HT1080 (cell line): ENCODE data around the gene PTPRN2. TPM values are rescaled to one million over a fixed set of nuclear protein-coding genes. Genes with fewer than 3 reads are reported as not detected.

Experiments
- DNase-seq: peaks from one replicate; pipeline ENCODE4 v3.0.0-alpha.2; 2015; ENCODE audit warnings: low read depth
- total RNA-seq: library from RNA; depleted of rRNA; stranded (reverse); fragments of >200 nt; shearing (Covaris generic); gene quantifications from 2 replicates; pipeline ENCODE4 v1.2.3, GENCODE V29; 2014

PTPRN2 gene
- total RNA-seq, 1 experiment from 2014 or later, result 0.31 TPM

DNA sequence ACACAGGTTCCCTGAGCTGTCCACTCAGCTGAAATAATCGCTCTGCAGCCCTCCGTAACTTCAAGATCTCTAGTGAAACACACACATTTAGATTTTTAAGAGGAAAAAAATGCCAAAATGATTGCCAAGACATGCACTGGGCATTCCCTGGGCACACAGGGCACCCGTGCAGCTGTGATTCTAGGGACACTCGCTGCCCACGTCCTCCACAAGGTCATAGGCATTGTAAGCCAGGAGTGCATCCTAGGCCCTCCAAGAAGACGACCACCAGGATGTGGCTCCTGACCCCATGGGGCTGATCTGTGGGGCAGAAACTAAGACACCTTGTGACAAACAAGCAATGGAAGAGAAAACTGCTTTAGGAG is 563.3 kb downstream of the PTPRN2 start:
- DNase-seq, result no peak

DNA sequence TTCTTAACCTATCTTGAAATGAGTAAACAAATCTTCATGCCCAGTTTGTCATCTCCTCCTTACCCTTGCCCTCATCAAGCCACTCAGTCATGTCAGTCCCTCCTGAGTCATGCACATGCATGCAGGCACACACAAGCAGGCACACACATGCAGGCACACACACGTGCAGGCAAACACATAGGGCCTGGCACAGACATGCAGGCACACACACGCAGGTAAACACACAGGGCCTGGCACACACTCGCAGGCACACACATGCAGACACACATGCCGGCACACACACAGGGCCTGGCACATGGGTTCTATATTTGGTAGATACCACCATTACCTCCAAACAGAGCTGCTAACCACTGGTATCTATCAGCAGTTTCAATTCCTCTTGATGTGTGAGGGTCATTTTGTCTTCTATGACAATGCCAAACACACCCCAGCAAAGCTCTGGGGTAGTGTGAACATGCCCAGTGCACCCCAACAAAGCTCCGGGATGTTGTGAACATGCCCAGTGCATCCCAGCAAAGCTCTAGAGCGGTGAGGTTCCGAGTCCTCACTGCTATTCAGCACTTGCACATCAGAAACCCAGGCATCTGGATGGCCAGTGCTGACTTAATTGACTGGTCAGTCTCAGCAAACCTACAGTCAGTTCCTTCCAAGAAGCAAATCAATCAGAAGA is 563.8 kb downstream of the PTPRN2 start:
- no peak for DNase-seq

GRCh38 chr7:158023157-158023556 is 564.5 kb downstream of the PTPRN2 start:
- no peak for DNase-seq

DNA sequence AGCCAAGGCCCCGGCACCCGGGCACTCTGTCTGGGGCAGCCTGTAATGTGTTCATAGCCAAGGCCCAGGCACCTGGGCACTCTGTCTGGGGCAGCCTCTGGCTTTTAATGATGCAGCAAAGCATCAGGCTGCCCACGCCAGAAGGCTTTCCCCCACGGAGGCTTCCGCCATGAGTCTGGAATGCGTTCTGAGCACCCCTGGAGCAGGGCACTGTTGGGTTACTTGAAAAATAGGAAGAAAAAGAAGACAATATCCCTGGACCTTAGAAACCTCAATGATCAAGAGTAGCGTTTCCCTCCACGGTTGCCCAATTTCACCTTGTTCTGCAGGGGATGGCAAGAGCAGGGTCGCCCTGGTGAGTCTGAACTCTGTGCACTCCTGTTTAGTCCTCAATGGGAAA is 565.0 kb downstream of the PTPRN2 start:
- no peak for DNase-seq

DNA sequence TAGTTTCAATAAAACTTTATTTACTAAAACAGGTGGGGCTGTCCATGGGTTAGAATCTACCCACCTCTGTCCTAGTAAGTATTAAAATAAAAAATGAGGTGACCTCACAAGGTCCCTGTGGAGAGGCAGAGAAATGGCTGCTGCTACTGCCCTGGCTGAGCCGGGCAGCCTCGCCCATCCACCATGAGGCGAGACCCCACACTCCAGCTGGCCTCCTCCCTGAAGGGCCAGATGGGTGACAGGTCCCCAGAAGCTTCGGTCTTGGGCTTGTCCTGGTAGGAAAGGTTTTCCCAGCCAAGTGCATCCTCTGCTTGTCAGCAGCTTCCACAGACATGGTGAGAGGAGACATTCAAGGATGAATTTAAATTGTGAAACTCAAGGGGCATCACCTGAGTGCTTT is 565.8 kb downstream of the PTPRN2 start:
- DNase-seq, result no peak

DNA sequence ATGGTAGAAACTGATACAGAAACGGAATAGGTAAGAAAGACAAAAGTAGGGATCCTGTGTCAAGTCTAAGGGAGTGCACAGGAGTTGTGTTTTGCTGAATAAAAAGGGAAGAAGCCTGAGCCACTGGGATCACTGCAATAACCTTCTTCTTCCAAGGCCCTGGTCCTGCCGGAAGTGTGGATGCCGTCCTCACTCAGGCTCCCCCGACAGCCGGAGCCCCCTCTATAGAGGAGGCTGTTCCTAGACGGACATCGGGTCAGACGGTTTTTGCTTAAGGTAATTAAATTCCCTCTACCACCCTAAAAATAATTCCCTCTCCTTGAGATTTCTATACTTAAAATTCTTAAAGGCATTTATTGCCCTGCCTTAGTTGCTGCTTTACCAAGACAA is 566.9 kb downstream of the PTPRN2 start:
- no peak for DNase-seq

DNA sequence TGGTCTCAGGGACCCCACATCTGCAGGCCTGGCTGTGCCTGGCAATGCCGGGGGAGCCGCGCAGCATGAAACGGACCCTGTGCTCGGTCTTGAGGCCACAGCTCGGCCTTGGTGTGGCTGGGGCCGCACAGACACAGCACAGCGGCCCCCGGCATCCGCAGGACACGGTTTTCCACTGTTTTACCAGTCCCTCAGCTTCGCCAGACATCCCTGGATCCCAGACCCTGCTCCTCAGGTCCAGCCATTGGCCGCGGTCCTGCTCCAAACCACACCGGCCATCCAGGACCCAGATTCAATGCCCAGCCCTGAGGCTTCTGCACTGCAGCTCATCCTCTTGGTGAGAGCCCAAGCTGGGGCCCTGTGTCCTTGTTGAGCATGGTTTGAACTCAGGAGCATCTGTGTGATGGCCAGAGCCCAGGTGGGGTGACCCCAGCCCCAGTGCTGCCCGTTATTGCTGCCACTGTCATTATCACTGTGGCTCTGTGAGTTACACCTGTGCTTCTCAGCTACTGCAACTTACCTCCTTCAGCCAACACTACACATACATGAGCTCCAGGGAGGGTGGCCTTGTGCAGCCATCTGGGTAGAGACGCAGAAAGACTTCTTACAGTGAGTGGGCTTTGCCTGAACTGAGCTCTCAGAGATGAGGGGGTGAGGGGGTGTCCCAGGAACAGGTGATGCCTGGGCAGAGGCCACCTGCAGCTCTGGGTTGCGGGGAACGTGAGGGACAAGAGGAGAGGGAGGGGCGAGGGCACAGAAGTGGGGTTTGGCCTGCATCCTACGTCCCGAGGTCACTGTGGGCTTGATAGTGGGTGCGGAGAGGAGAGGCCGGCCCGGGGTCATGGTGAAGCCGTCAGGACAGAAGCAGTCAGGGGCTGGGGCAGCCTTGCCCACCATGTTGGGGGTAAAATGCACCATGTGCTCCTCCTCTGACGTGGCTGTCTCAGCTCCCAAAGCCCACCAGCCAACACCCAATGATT is 567.6 kb downstream of the PTPRN2 start:
- no peak for DNase-seq

- no peak for DNase-seq
Observed at GRCh38 chr7:158018971-158019645, 568.5 kb downstream of the PTPRN2 start.

GRCh38 chr7:158018098-158018762 is 569.4 kb downstream of the PTPRN2 start:
- no peak for DNase-seq

GRCh38 chr7:158017111-158018097 is 570.2 kb downstream of the PTPRN2 start:
- no peak for DNase-seq

DNA sequence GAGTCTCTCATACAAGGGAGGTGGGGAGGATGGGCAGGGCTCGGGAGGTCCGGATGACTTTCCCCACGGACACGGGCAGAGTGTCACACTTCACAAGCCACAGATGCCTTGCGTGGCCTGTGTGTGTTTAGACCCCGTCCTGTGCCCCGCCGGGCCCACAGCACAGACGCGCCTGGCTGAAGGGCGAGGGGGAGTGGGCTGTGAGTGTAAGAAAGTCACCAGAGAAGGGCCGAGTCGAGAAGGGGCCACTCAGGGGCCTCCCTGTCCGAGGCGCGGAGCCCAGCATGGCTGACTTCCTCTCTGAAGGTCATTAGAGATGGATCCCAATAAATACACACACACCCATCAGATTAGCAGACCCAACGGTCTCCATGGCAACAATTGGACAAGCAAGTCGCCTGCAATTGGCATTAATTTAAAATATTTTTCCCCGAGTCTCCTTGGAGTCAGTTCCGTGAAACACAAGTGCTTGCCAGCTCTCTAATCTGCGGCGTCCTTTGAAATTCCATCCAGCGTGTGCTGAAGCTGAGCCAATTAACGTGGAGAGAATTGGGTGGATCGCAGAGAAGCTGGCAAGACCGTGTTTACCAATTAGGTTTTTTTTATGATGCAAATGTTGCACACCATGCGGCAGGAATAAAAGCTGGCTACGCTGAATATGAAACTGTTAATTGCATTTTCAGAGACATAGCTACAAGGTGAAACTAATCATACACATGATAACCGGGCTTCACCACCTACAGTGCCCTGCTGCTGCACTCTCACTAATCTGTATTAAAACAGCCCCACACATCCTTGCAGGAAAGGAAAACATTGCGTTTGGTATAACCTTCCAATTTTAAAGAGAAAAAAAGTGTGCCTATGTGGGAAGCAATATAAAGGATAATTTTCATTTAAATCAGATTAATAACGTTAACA is 571.2 kb downstream of the PTPRN2 start:
- DNase-seq, result no peak

GRCh38 chr7:158015403-158016179 is 572.0 kb downstream of the PTPRN2 start:
- no peak for DNase-seq

- no peak for DNase-seq
Observed at GRCh38 chr7:158014976-158015375, 572.6 kb downstream of the PTPRN2 start.

GRCh38 chr7:158013085-158013668 is 574.4 kb downstream of the PTPRN2 start:
- DNase-seq, result no peak

DNA sequence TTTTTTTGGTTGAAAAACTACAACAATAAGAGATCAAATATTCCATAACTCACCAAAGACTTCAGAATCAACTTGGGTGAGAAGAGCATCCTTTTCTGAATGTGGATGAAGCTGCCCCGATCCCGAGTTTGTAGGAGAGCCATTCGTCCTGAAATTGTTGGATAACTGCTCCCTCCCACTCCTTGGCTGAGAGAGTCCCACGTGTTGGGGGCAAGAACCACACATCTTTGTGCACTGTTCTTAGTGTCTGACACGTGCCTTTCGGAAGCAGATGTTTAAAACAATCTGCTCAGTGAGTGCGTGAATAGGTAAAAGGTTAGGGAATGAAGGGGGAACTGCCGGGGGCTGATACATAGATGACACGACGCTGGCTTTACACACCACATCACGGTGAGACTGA is 575.7 kb downstream of the PTPRN2 start:
- DNase-seq, result no peak

- DNase-seq, result no peak
Observed at GRCh38 chr7:158010961-158011693, 576.5 kb downstream of the PTPRN2 start.

- DNase-seq, result no peak
Observed at GRCh38 chr7:158009886-158010285, 577.7 kb downstream of the PTPRN2 start.
